ENCODE data around the gene RPL18. TPM values are rescaled to one million over a fixed set of nuclear protein-coding genes. Genes with fewer than 3 reads are reported as not detected.
"Not testable (repeated sequence)": the region's sequence is repeated elsewhere in the genome, so short reads cannot be mapped to it uniquely, and the experiment has no call there.

RPL18 gene
- total RNA-seq, 1 donor = 1,575 TPM

DNA sequence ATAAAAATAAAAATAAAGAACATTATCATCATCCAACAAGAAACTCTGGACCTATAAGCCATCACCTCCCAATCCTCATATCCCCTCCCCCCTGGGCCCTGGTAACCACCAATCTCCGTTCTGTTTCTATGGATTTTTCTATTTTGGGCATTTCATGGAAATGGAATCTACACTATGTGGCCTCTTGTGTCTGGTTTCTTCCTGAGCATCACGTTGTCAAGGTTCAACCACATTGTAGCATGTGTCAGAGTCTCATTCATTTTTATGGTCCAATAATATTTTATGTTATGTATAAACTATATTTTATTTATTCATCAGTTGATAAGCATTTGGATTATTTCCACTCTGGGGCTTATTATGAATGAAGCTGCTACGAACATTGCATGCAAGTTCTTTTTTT is 40.1 kb downstream of the RPL18 start:
- H3K4me3 ChIP-seq (ENCODE audit: low read depth, low read length) = no peak overlapping the region
- TF ChIP-seq, protein P1, sequence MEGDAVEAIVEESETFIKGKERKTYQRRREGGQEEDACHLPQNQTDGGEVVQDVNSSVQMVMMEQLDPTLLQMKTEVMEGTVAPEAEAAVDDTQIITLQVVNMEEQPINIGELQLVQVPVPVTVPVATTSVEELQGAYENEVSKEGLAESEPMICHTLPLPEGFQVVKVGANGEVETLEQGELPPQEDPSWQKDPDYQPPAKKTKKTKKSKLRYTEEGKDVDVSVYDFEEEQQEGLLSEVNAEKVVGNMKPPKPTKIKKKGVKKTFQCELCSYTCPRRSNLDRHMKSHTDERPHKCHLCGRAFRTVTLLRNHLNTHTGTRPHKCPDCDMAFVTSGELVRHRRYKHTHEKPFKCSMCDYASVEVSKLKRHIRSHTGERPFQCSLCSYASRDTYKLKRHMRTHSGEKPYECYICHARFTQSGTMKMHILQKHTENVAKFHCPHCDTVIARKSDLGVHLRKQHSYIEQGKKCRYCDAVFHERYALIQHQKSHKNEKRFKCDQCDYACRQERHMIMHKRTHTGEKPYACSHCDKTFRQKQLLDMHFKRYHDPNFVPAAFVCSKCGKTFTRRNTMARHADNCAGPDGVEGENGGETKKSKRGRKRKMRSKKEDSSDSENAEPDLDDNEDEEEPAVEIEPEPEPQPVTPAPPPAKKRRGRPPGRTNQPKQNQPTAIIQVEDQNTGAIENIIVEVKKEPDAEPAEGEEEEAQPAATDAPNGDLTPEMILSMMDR (IDR thresholded peaks at IDR 0.05; ENCODE audit: insufficient read depth, low read depth, low read length) = no peak
- no peak for DNase-seq (ENCODE audit: low read depth)

DNA sequence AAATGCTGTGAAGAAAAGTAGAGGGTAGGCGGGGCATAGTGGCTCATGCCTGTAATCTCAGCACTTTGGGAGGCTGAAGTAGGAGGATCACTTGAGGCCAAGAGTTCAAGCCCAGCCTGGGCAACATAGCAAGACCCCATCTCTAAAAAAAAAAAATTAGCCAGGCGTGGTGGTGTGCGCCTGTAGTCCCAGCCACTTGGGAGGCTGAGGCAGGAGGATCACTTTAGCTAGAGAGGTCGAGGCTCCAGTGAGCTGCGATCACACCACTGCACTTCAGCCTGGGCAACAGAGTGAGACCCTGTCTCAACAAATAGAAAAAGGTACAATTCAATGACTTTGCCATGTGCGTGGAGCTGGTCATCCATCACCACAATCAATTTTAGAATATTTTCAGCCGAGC is 41.1 kb downstream of the RPL18 start:
- H3K4me3 ChIP-seq (ENCODE audit: low read depth, low read length); DNase-seq (ENCODE audit: low read depth): not testable (repeated sequence)

DNA sequence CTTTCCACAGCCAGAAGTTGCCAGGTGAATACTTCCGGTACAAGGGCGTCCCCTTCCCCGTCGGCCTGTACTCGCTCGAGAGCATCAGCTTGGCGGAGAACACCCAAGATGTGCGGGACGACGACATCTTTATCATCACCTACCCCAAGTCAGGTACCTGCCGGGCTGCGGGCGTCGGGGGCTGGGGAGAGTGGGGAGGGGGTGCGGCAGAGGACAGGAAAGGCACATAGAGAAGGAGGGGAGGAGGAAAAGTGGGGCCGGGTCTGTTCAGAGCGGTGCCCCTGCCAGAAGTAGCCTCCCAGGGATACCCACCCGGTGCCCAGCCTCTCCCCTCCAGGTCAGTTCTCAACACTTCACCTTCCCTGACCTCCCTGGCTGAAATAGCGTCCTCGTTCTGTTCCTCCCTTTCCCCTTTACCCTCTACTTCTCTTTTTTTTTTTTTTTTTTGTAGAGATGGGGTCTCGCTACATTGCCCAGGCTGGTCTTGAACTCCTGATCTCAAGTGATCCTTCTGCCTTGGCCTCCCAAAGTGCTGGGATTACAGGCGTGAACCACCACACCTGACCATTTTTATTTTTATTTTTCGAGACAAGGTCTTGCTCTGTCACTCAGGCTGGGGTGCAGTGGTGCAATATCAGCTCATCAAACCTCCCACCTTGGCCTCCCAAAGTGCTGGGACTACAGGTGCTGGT is 42.9 kb downstream of the RPL18 start:
- no peak overlapping the region for H3K4me3 ChIP-seq (ENCODE audit: low read depth, low read length)
- TF ChIP-seq, protein P1 (IDR thresholded peaks at IDR 0.05; ENCODE audit: insufficient read depth, low read depth, low read length) = no peak
- no peak for DNase-seq (ENCODE audit: low read depth)

DNA sequence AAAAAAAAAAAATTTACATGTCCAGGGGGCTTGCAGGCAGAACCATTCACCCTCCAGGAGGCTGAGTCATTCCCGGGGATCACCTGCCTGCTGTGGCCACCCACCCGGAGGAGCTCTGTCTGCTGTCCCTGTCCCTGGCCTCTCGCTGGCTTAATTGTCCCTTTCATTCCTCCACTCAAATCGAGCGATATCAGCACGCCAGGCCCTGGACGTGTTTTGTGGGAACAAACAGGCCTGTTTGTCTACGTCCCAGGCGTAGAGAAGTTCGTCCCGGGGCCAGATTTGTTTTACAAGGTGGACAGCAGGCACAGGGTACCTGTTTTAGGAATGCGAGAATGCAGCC is 45.8 kb downstream of the RPL18 start:
- no peak overlapping the region for H3K4me3 ChIP-seq (ENCODE audit: low read depth, low read length)
- TF ChIP-seq, protein P1 (IDR thresholded peaks at IDR 0.05; ENCODE audit: insufficient read depth, low read depth, low read length) = no peak
- DNase-seq (ENCODE audit: low read depth) = no peak

DNA sequence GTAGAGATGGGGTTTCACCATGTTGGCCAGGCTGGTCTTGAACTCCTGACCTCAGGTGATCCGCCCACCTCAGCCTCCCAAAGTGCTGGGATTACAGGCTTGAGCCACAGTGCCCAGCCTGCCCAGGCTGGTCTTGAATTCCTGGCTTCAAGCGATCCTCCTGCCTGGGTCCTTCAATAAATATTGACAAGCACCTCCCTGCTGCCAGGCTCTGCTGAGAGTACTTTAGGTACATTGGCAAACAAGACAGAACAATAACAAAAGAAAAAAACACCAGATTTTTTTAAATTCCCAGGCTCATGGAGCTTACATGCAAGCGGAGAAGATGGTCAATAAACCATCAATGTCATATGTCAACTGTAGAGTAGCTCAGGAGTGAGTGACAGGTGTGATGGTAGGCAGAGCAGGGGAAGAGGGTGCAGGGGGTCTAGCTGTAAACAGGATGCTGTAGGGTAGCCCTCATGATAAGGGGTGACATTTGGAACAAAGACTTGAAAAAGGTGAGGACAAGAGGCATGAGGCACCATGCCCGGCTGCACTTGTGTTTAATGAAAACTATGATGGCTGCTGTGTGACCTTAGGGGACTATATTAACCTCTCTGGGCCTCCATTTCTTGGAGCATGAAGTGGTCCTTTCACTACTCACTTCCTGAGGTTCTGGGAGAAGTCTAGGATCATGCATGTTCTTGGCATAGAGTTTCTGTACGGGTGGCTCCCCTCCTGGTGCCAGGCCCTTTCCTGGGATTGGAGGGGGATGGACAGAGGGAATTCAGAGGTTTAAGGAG is 47.4 kb downstream of the RPL18 start:
- no peak overlapping the region for H3K4me3 ChIP-seq (ENCODE audit: low read depth, low read length)
- no peak for DNase-seq (ENCODE audit: low read depth)
- TF ChIP-seq, protein P1 (IDR thresholded peaks at IDR 0.05; ENCODE audit: insufficient read depth, low read depth, low read length) = no peak

DNA sequence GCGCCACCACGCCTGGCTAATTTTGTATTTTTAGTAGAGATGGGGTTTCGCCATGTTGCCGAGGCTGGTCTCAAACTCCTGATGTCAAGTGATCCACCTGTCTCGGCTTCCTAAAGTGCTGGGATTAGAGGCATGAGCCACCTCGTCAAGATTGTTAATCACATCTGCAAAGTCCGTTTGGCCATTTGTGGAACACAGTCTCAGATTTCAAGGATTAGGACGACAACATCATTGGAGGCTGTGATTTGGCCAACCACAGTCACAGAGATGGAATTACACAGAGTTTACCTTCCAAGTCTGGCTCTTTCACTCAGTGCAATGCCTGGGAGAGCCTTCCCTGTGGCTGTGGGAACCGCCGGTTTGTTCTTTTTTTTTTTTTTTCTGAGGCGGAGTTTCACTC is 49.2 kb downstream of the RPL18 start:
- TF ChIP-seq, protein P1 (IDR thresholded peaks at IDR 0.05; ENCODE audit: insufficient read depth, low read depth, low read length) = no peak

DNA sequence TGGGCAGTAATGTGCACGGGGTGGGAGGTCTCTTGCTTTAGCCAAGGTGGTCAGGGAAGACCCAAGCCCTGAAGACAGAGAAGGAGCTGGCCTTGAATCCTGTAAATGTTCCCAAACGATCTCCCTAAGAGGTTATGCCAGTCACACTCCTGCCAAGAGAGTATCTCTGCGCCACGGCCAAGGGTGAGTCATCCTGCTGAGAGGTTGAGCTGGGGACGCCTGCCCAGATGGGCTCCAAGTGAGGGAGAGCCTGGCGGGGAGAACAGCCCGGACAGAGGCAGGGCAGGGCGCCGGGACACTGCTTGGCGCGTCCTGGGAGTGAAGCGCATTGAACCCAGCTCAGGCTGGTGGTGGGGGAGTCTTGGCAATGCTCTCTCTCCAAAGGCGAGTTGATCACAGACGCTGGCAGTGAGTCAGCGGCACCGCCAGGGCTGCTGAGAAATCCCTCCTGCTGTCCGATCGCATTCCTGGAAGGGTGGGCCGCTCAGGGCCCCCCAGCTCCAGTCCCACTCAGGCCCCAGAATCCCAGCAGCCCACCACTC is 50.6 kb downstream of the RPL18 start:
- peak overlapping the region; percentile 12 for H3K4me3 ChIP-seq (ENCODE audit: low read depth, low read length)
- DNase-seq (ENCODE audit: low read depth) = peak; percentile 93
- TF ChIP-seq, protein P1 (IDR thresholded peaks at IDR 0.05; ENCODE audit: insufficient read depth, low read depth, low read length) = no peak

More for the DNA sequence above, 49.2 kb downstream of the RPL18 start:
- peak; percentile 74 for DNase-seq (ENCODE audit: low read depth)
- no peak overlapping the region for H3K4me3 ChIP-seq (ENCODE audit: low read depth, low read length)

All from fibroblast of villous mesenchyme (primary cell).